Thymus (tissue), 11 donors: ENCODE measurements around the gene EHBP1L1. TPM values are rescaled to one million over a fixed set of nuclear protein-coding genes. Genes with fewer than 3 reads are reported as not detected.
A peak's percentile ranks its signal among the peaks of the same experiment; 100 is the strongest.

Experiments
- DNase-seq, 9 donors: peaks; one replicate each; pipeline ENCODE4 v3.0.0-alpha.2; 2013; ENCODE audit warnings: low spot score in 9 of 9, low read depth in 6 of 9, missing footprints in 1 of 9
- H3K27ac ChIP-seq, 2 donors: one replicate each; pipeline ENCODE4 v1.5.1; 2013; ENCODE audit warnings: control low read depth in 1 of 2, low read depth in 1 of 2, low read length in 1 of 2, mild to moderate bottlenecking in 1 of 2, moderate library complexity in 1 of 2
- H3K27me3 ChIP-seq, 2 donors: one replicate each; pipeline ENCODE4 v1.5.1; 2013; ENCODE audit warnings: low read length in 1 of 2; ENCODE audit not compliant: control insufficient read depth in 2 of 2, insufficient read depth in 1 of 2
- H3K36me3 ChIP-seq, 2 donors: one replicate each; pipeline ENCODE4 v1.5.1; 2013; ENCODE audit warnings: low read length in 1 of 2, mild to moderate bottlenecking in 1 of 2, moderate library complexity in 1 of 2; ENCODE audit not compliant: control insufficient read depth in 2 of 2, insufficient read depth in 2 of 2
- H3K4me1 ChIP-seq, 2 donors: one replicate each; pipeline ENCODE4 v1.5.1; 2013; ENCODE audit warnings: low read length in 2 of 2; ENCODE audit not compliant: control insufficient read depth in 2 of 2, insufficient read depth in 2 of 2
- H3K4me3 ChIP-seq, 2 donors: one replicate each; pipeline ENCODE4 v1.5.1; 2013; ENCODE audit warnings: low read length in 2 of 2, control low read depth in 1 of 2, mild to moderate bottlenecking in 1 of 2
- H3K9me3 ChIP-seq, 2 donors: one replicate each; pipeline ENCODE4 v1.5.1; 2013; ENCODE audit warnings: low read length in 1 of 2, mild to moderate bottlenecking in 1 of 2; ENCODE audit not compliant: control insufficient read depth in 2 of 2, insufficient read depth in 1 of 2
- whole genome bisulfite sequencing: extraction: QIAGEN DNeasy Blood & Tissue Kit; methylation state at CpG from one replicate; pipeline ENCODE4 v1.1.7; 2013; 5-methylcytosine and 5-hydroxymethylcytosine counted together
- polyA plus RNA-seq: library from polyadenylated mRNA; stranded (reverse); fragments of 200-250 nt; gene quantifications from one replicate; pipeline ENCODE4 v1.2.3, GENCODE V29; 2013
- total RNA-seq: library from RNA; stranded (reverse); fragments of 120-200 nt; gene quantifications from one replicate; pipeline ENCODE4 v1.2.4, GENCODE V29; 2013
- donor health status: healthy.

EHBP1L1 gene
- total and polyA plus RNA-seq, 2 donors, result 19.9 to 66.5 TPM

DNA sequence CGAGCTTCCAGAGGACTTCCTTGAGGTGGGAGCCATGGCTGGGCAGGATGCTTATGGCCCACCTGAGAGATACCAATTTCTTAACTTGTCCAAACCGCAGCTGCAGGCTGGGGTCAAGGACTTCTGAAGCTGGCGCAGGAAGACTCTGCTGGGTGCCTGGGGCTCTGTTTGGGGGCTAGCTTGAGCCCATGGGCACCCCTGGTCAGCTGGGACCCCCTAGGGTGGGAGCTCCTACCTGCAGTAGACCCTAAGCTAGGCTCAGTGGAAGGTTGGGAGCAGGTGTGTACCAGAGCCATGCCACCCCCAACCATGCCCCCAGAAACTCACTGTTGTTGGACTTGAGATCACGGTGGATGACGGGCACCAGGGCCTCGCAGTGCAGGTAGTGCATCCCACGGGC lies 36.8 kb downstream of the EHBP1L1 start:
- H3K27ac ChIP-seq, result no peak overlapping the region
- WGBS, result 67% methylated on average over 7 of the region's 7 CpGs
- H3K4me3 ChIP-seq, result peak overlapping the region; percentile 86 to 87
- peaks cover 0 to 3% of the 10 kb centered on the region in 2 donors for H3K9me3 ChIP-seq
- H3K4me1 ChIP-seq, result peaks cover 32 to 59% of the 10 kb centered on the region in 2 donors
- no peak for DNase-seq
- no peaks in the 10 kb centered on the region for H3K27me3 ChIP-seq
- peaks cover 42 to 57% of the 10 kb centered on the region in 2 donors for H3K36me3 ChIP-seq

DNA sequence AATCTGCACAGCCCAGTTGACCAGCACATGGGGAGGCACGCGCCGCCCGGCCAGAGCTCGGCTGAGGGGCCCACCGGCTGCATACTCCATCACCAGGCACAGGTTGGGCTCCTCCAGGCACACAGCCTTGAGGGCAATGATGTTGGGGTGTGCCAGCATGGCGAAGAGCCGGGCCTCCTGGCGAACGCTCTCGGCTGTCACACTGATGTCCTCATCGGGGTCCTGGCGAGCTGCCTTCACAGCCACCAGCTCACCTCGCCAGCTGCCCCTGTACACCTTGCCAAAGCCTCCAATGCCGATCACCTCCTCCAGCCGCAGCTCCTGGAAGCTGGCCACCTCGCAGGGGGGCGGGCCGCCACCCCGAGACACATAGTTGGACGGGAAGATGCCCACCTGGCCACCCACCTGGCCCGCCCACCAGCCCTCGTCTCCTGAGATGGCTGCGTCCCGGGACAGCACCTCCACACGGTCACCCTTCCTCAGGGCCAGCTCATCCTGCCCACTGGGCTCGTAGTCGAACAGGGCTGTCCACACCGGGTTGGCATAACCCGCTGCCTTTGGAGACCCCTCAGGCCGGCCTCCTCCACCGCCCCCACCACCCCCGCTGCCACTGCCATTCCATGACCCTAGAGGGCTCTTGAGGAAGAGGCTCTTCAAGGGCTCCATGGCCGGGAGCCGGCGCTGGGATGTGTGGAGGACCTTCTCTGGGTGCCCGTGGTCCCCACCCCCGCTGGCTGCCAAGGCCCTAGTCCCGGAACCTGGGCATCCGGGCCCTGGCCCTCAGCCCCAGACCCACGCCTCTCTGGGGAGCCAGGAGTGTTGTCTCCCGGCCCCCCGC lies 37.5 kb downstream of the EHBP1L1 start:
- Histone ChIP-seq H3K4me3 (peak overlapping the region; percentile 86 to 87), H3K27ac (peak overlapping the region; percentile 92 to 97), H3K4me1 (peaks cover 32 to 58% of the 10 kb centered on the region in 2 donors), H3K36me3 (peaks cover 42 to 57% of the 10 kb centered on the region in 2 donors), H3K9me3 (peaks cover 0 to 3% of the 10 kb centered on the region in 2 donors), H3K27me3 (no peaks in the 10 kb centered on the region)
- DNase-seq, result no peak
- 23% methylated on average over 43 of the region's 43 CpGs for WGBS

DNA sequence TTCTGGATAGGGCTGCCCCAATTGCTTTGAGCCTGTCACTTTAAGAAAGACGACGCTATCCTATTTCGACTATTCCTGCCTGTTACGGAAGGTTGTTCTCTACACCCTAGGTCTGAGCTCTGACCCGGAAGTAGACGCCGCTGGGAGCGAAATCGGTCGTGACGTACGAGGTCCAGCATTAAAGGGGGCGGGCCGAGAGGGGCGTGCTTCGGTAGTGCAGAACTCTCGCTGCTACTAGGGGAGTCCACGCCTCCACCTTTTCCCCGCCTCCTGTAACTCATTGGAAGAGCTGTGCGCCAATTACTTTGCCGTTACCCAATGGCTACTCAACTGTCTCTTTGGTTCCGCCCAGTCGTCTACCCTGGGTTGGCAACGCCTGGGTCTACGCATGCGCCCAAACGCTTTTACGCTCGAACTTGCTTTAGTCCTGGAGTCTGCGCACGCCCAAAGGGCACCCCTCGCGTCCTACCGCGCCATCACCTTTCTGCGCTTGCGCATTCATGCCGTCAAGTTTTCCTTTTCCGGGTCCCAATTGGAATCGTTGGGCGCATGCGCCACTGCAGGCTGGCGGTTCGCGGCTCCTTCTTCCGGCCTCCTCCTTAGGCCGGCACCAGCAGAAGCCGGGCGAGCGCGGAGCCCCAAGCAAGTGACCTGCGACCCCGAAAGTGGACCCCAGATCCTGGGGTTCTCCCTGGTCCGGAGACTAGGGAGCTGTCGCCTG lies 39.5 kb downstream of the EHBP1L1 start, which contains the start of gene PCNX3:
Gene PCNX3, plus strand, starts transcription at position 548 of the 721 bp plus-strand sequence. CDS start 536 bp downstream, outside the sequence.
- H3K27ac ChIP-seq, result peak within 1 kb of the TSS; percentile 94 to 97
- peaks cover 32 to 50% of the 10 kb centered on the region in 2 donors for H3K4me1 ChIP-seq
- DNase-seq, result peak; percentile 100
- peaks cover 0 to 3% of the 10 kb centered on the region in 2 donors for H3K9me3 ChIP-seq
- peak within 1 kb of the TSS; percentile 86 to 87 for H3K4me3 ChIP-seq
- peaks cover 45 to 61% of the 10 kb centered on the region in 2 donors for H3K36me3 ChIP-seq
- H3K27me3 ChIP-seq, result no peaks in the 10 kb centered on the region
- WGBS, result under 1% methylated on average over 55 of the region's 55 CpGs

DNA sequence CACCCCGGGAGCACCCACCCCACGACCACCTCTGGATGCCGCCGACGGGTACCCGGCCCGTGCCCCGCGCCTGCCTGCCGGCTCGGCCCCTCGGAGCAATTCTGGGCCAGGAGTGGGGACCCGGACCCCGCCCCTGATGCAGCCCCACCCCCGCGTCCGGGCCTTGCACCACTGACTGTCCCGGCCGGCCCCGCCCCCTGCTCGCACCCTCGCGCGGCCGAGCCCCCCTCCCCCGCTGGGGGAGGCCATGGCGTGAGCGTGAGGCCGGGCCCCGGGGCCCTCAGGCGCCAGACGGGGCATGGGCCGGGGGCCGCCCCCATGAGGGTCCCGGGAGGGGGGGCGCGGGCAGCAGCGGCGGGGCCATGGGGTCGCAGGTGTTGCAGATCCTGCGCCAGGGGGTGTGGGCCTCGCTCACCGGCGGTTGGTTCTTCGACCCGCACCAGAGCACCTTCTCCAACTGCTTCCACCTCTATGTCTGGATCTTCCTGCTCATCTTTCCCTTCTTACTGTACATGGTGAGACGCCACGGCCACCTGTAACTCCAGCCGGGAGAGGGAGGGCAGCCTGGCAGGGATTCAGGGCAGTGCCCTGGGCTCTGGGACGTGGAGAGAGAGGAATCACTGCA lies 40.2 kb downstream of the EHBP1L1 start:
- Histone ChIP-seq H3K4me1 (peaks cover 32 to 43% of the 10 kb centered on the region in 2 donors), H3K27ac (peak overlapping the region; percentile 94 to 97), H3K27me3 (no peaks in the 10 kb centered on the region), H3K9me3 (peaks cover 0 to 3% of the 10 kb centered on the region in 2 donors), H3K36me3 (peaks cover 51 to 61% of the 10 kb centered on the region in 2 donors), H3K4me3 (peak overlapping the region; percentile 86 to 87)
- 2% methylated on average over 50 of the region's 50 CpGs for WGBS
- DNase-seq, result no peak

DNA sequence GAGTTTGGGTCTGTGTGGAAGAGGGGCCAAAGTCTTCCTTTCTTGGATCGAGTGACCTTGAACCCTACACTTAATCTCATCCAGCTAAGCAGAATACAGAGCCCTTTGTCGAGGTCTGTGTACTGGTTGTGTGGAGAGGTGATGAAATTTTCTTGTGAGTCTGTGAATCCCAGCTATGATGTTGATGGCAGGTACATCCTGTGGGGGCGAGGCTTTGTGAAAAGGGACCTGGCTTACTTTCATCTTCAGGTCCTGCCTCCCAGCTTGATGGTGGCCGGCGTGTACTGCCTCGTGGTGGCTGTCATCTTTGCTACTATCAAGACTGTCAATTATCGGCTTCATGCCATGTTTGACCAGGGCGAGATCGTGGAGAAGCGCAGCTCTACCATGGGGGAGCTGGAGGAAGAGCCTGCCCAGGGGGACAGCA lies 40.7 kb downstream of the EHBP1L1 start:
- peak overlapping the region in 1 of 2 donors; percentile 53 for H3K27ac ChIP-seq
- no peaks in the 10 kb centered on the region for H3K27me3 ChIP-seq
- peaks cover 56 to 62% of the 10 kb centered on the region in 2 donors for H3K36me3 ChIP-seq
- peaks cover 0 to 3% of the 10 kb centered on the region in 2 donors for H3K9me3 ChIP-seq
- 82% methylated on average over 10 of the region's 10 CpGs for WGBS
- DNase-seq, result no peak
- H3K4me1 ChIP-seq, result peaks cover 29 to 38% of the 10 kb centered on the region in 2 donors
- H3K4me3 ChIP-seq, result peak overlapping the region; percentile 86 to 87

DNA sequence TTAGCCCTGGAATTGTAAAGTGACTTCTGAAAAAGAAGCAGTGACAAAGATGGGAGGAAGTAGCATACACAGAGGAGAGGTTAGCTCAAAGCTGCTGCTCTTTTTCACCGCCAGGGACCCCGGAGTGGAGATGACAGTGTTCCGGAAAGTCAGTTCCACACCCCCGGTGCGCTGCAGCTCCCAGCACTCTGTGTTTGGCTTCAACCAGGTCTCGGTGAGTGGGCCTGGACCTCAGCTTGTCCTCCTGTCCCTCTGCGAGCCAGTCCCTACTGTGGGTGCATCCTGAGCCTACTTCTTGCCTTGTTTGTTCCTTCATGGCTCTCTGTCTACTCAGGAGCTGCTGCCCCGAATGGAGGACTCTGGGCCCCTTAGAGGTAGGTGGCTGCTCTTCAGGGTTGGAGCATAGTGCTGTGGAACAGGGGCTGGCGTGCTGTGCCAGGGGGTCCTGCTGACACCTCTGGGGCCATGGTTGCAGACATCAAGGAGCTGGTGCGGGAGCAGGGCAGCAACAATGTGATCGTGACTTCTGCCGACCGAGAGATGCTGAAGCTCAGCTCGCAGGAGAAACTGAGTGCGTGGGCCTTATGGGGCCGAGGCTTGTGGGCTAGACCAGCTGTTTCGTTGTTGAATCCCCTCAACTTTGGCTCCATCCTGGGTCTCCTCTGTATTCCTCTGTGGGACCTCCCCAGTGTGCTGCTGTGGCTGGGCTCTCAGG lies 41.4 kb downstream of the EHBP1L1 start:
- Histone ChIP-seq H3K4me1 (peaks cover 23 to 31% of the 10 kb centered on the region in 2 donors), H3K9me3 (peaks cover 0 to 3% of the 10 kb centered on the region in 2 donors), H3K27ac (no peak overlapping the region), H3K27me3 (no peaks in the 10 kb centered on the region), H3K4me3 (peak overlapping the region in 1 of 2 donors; percentile 86), H3K36me3 (peaks cover 62% of the 10 kb centered on the region in 2 donors)
- DNase-seq, result no peak
- WGBS, result 95% methylated on average over 17 of the region's 17 CpGs

DNA sequence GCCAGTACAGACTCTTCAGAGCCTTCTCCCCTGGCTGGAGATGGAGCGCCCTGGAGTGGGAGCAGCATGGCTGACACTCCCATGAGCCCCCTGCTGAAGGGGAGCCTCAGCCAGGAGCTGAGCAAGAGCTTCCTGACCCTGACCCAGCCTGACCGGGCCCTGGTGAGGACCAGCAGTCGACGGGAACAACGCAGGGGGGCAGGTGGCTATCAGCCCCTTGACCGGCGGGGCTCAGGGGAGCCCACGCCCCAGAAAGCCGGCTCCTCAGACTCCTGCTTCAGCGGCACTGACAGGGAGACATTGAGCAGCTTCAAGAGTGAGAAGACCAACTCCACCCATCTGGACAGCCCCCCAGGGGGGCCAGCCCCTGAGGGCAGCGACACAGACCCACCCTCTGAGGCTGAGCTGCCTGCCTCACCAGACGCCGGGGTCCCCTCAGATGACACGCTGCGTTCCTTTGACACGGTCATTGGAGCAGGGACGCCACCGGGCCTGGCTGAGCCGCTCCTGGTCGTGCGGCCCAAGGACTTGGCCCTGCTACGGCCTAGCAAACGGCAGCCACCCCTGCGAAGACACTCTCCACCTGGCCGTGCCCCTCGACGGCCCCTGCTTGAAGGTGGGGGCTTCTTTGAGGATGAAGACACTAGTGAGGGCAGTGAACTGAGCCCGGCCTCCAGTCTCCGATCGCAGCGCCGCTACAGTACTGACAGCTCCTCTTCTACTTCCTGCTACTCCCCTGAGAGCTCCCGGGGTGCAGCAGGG lies 42.3 kb downstream of the EHBP1L1 start:
- H3K27me3 ChIP-seq, result no peaks in the 10 kb centered on the region
- WGBS, result 97% methylated on average over 33 of the region's 33 CpGs
- no peak overlapping the region for H3K27ac ChIP-seq
- H3K4me1 ChIP-seq, result peaks cover 14 to 22% of the 10 kb centered on the region in 2 donors
- no peak overlapping the region for H3K4me3 ChIP-seq
- peaks cover 60 to 61% of the 10 kb centered on the region in 2 donors for H3K36me3 ChIP-seq
- peaks cover 0 to 3% of the 10 kb centered on the region in 2 donors for H3K9me3 ChIP-seq
- DNase-seq, result no peak

DNA sequence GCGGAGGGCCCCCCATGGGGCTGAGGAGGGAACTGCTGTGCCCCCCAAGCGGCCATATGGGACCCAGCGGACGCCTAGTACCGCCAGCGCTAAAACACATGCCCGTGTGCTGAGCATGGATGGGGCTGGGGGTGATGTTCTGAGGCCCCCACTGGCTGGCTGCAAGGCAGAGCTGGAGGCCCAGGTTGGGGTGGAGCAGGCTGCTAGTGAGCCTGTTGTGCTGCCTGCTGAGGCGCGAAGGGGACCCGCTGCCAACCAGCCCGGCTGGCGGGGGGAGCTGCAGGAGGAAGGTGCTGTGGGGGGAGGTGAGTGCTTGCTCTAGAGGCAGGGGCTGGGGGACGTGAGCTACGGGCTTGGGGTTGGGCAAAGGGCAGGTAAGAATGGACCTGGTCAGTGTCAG lies 42.9 kb downstream of the EHBP1L1 start:
- H3K27me3 ChIP-seq, result no peaks in the 10 kb centered on the region
- 98% methylated on average over 14 of the region's 14 CpGs for WGBS
- no peak overlapping the region for H3K27ac ChIP-seq
- peaks cover 11 to 17% of the 10 kb centered on the region in 2 donors for H3K4me1 ChIP-seq
- peaks cover 66 to 67% of the 10 kb centered on the region in 2 donors for H3K36me3 ChIP-seq
- DNase-seq, result no peak
- peaks cover 0 to 3% of the 10 kb centered on the region in 2 donors for H3K9me3 ChIP-seq
- H3K4me3 ChIP-seq, result no peak overlapping the region
